GM10847 (cell line): ENCODE measurements around the gene CRTC3.
A peak's percentile ranks its signal among the peaks of the same experiment; 100 is the strongest.

ENCODE experiments used
- POLR2A ChIP-seq: IDR thresholded peaks from 2 replicates; pipeline ENCODE4 v1.6.1; 2011; ENCODE audit not compliant: insufficient read length; ENCODE audit errors: extremely low read depth

The CRTC3 gene

DNA sequence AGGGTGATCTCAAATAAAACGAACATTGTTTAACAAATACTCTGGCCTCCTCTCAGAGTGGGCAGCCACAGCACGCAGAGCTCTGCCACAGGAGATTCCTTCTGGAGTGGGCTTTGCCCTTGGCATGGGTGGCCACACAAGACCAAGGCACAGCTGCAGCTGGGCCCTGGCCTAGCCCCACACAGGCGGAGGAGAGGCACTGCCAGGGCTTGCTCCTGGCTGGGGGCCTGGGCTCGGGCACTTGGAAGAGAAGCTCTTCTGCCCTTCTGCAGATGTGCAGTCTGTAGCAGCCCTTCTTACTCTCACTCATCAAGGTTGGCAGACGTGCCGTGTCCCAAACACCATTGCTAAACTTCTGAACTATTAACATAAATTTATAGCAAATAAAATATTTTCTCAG, 67.2 kb downstream of the CRTC3 start:
- no peak for TF ChIP-seq POLR2A

DNA sequence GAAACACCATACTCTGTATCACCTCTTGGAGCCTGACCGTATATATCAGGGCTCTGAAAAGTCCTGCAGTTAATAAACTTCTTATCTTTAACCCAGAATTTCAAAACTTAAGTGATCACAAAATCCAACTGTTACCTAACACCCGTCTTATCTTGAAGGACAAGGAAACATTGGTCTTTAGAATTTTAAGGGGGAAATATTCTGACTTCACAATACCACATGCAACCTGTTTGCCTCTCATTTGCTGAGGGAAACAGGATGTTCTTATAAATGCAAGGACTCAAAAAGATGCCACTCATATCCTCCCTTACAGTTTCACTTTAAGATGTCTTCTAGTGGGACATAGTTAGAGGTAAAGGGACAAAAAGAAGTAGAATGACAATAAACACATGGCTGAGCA, 67.9 kb downstream of the CRTC3 start:
- no peak for TF ChIP-seq POLR2A

DNA sequence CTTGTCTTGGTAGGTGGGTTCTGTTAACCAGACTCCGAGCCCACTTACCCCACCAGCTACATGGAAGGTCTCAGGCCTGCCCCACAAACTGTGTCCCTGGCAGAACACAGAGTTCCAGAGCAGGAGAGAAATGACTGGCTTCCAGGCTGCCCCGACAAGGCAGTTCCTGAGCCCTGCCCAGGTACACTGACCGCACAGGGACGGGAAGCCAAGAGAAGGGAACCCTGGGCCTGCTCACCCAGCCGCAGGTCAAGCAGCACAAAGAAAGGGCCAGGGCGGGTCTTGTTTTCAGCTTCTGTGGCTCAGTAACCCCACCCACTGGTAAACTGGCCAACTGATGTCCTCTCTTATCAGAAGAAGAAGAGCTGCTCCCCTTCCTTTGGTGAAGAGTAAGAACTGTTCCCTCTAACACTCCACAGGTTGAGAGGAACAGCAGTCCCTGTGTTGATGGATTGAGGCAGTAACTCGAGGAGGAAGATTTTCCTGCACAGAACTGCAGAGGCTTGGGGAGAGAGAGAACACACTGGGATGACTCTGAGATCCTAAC, 68.4 kb downstream of the CRTC3 start:
- TF ChIP-seq POLR2A = peak; percentile 36

DNA sequence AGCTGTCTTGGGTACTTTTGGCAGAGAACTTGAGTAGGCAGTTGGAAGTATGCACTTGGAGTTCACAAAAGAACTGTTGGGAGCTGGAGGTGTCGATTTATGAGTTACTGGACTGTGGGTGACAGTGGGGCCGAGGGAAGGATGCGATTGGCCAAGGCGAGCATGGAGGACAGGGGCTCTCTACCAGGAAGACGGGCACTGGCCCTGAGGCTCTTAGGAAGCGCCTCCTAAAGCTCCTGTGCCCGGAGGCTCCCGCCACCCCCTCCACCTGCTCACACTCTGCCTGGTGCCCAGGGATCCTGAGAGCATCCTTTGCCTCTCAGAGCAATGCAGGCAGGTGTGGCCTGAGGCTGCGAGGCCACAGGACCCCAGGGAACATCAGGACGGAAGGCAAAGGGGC, 69.0 kb downstream of the CRTC3 start:
- TF ChIP-seq POLR2A = no peak

DNA sequence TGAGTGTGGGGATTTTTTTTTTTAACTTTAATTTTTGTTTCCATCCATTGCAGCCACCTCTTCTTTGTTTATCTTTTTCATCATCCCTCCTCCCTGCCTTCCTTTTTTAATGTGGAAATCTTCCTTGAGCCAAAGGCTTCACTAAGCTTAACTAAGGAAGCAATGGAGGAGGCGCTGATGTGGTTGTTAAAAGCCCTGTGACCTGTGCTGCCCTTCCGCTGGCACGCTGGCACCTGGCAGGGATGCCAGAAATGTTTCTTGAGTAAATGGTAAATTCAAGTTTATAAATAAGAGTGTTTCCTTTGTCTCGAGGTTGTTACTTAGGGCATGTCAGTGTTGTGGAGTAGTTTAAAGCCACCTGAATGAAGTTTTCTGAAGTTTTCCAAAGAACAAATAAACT, 69.4 kb downstream of the CRTC3 start:
- TF ChIP-seq POLR2A = no peak

DNA sequence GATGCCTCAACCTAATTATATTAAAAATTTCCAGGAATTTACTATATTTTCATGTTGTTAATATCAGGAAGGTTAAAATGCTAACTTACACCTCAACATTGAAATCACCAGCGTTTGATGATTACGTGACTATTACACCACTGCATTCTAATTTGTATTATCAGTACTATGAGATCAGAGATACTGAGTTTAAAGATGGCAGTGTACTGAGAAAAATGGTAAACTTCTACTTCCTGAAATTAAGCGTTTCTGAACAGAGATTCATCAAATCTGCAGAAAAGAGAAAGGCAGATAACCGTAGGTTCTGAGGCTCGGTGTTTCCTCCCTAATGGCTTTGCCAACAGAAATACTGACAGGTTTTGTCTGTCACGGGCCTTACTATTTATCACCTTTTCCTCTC, 69.9 kb downstream of the CRTC3 start:
- TF ChIP-seq POLR2A = no peak

DNA sequence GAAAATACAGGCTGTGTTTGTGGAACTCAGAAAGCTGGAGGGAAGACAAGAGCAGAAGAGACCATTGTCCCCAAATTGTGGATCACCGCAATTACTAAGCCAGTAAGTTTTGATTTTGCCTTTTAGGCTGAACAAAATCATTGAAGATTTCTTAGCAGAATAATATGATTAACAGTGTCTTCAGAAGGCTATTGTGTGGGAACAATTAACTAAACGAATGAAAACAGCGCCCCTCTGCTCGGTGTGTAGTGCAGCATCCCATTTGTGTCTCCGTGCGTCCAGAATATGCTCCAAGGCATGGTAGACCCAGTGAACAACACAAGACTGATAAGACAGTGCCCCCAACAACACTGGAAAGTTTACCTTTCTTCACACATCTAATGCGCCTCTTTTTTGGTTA, 71.2 kb downstream of the CRTC3 start:
- TF ChIP-seq POLR2A = no peak

DNA sequence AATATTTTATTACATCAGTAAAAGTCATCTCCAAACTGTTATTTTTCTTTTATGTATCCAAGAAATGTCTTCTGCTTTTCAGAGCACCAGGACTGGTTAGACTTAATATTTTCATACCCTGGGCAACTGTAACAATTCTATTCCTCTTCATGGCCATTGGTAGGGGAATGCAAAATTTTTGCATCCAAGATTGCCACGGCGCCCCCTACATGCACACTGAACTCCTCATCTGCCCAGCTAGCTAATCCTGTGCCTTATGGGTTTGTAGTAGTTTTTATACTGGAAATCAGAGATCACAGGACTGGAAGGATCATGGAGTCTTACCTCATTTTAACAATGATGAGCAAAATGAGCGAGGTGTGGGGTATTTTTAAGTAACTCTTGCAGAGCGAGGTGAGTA, 74.2 kb downstream of the CRTC3 start:
- TF ChIP-seq POLR2A = no peak

DNA sequence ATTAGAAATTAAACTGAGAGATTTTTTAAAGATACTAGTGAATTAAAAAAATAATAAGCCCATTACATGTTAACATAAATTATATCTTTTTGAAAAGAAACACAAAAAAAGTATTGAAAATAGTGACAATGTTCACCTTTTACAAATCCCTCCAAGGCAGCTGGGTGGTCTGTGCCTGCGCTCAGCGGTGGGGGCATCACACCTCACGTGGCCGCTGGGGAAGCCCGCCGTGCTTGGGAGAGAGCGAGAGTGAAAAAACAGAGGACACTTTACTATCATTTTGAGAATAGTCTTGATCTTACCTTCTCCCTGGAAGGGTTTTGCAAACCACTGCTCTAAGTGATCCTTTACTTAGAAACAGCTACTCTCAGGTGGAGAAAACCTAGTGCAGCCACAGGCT, 76.9 kb downstream of the CRTC3 start:
- no peak for TF ChIP-seq POLR2A

DNA sequence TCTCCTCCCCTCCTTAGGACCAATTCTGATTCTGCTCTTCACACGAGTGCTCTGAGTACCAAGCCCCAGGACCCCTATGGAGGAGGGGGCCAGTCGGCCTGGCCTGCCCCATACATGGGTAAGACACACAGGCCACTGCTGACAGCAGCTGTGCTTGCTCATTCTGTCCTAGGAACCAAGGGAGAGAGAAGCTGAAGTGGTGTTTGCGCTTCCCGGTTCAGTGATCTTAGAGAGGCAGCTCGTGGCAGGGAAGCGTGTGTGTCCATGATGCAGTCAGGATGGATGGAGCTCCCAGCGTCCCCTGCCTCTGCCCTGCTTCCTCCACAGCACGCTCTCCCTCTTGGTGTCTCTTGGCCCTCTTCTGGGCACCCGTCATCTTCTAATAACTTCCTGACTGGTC, 77.6 kb downstream of the CRTC3 start:
- TF ChIP-seq POLR2A = no peak

DNA sequence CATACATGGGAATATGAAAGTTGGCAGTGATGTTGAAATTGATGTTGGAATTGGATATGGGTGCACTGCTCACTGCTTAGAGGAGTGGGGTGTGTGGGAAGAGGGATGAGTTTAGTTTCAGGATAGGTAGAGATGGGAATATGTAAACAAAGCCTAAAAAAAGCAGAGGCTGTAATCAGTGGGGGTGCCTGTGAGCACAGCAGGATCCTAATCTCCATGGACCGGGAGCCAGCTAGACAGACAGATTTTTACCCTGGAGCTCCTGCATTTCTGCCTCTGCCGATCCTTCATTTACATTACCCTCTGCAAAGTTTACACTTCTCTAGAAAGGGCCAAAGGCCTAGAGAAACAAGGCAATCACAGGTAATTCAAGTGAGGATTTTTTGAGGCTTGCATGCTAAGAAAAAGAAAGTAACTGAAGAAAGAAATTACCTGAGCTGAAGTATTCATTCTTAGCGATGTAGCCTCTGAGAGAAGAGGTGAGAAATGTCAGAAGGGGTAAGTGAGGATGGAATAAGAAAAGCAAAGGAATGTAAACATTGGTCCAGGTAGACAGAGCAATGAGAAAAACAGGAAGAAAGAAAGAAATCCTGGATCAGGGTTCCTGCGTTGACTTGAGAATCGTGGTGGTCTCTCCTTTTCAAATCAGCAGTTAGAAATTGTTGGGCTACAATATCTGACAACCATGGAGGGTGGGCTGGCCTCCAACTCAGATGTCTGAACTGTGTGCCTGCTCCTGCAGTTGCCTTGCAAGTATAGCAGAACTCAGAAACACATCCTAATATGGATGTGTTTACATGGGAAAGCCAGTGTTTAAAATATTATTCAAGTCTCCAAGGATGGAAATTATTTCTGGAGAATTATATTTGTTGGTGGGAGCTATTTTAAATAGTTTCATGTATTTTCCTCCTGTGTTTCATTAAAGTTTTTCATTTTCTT, 79.8 kb downstream of the CRTC3 start:
- no peak for TF ChIP-seq POLR2A

DNA sequence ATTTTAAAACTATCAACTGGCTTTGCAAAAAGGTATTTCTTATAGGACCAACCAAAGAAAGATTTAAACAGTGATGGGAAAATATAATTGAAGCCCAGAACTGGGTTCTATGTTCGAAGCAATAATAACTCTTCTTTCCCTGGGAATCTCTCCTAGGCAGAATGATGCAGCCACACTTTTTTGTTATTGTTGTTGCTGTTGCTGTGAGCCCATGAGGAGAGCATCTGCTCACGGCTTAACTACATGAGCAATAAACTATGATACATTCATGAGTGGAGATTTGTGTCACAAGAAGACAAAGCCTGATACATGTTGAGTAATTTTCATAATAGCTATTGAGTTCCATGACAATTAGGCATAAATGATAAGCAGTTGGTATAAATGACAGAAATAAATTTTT, 80.5 kb downstream of the CRTC3 start:
- TF ChIP-seq POLR2A = no peak

DNA sequence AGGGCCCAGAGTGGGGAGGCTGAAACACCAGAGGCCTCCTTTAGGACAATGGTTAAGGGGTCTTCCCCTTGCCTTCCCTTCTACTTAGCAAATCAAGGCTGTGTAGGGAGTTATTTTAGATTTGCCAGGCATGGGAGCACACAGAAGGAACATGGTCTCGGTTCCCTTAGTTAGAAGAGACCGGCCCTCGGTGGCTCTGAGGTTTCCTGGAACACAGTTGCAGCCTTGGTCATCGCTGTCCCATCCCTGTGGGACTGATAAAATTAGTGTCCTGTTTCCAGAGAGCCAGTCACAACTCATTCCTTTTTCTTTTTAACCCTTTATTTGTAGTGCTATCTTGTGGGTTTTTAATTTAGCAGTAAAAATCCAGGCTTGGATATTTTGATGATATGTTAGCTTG, 81.4 kb downstream of the CRTC3 start:
- no peak for TF ChIP-seq POLR2A

DNA sequence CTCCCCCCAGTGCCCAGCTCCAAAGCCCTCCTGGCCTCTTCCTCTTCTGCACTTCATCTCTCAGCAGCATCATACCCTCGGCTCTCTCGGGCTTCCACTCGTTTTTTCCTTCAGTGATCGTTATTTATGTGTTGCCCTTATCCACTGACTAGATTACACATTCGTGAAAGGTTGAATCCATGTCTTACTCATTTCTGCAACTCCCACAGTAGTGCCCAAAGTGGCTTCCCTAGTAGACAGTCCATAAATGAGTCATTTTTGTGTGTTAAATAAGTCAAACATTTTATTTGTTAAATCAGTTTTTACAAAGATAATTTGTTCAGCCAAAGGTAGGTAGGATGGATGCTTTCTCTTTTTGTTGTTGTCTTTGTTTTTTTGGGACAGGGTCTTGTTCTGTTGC, 87.4 kb downstream of the CRTC3 start:
- TF ChIP-seq POLR2A = no peak

DNA sequence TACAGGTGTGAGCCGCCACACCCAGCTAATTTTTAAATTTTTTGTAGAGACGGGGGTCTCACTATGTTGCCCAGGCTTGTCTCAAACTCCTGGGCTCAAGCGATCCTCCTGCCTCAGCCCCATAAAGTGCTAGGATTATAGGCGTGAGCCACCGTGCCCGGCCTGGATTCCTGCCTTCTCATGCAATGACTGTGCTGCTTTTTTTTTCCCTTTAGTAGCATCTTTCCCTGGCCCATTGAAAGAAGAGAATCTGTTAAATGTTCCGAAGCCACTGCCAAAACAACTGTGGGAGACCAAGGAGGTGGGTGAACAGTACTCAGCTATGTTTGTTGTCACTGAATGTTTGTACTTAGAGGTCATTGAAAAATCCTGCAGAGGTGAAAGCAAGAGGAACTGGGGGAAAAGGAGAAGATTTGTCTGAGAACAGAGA, 88.0 kb downstream of the CRTC3 start:
- no peak for TF ChIP-seq POLR2A

DNA sequence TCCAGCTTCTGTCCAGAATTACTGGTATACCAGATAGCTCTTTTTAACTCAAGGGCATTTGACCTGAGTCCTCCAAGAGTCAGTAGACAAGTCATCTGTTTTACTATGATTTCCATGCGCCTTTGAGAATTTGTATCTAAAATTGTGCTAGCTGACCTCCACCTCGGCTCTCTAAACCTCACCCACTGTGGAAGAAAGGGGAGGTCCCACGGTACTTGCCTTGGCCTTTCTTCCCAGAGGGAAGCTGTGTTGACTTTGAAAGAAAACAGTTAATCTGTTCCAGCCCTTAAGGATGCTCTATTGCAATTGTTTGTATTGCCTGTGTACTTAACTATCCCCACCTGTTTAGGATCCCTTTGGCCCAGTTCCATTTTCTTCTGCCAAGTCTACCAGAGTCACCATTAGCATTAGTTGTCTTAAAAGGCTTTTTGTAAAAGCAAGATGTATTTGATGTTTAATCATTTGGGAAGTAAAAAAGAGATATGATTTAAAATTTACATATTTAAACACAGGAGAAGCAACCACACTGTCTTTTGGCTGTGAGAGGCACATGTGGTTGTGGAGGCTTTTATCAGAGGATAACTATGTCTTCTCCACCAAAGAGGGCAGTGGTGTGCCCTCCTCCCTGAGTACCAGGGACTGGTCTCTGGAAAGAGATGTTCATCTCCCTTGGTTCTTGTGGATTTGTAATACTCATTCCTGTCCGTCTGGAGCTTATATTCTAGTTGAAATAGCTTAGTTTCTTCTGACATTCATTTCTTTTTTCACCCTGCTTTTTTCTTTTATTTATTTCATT, 88.8 kb downstream of the CRTC3 start:
- no peak for TF ChIP-seq POLR2A
